ENCODE measurements around the gene MARS1.
A peak's percentile ranks its signal among the peaks of the same experiment; 100 is the strongest.

- TF ChIP-seq POLR2A (IDR thresholded peaks at IDR 0.05; ENCODE audit: low read depth, low read length) (0 out of 2 replicates have a peak, but pooled peaks have one; percentile 13), POLR2AphosphoS5 (IDR thresholded peaks at IDR 0.05; ENCODE audit: low read depth, low read length) (peak; percentile 20; the same call in 1 of the 2 replicates), TAF1 (IDR thresholded peaks at IDR 0.05; ENCODE audit: low read depth, low read length) (no peak)
These were observed 29.3 kb downstream of the MARS1 start for GRCh38 chr12:57517187-57517586.

All from GM12891 (cell line).